ENCODE data around the gene ANGPTL7. TPM values are rescaled to one million over a fixed set of nuclear protein-coding genes. Genes with fewer than 3 reads are reported as not detected.

Gene ANGPTL7
- total RNA-seq, 1 donor from 2014 or later: 1.0 TPM

Other genes starting within 250 kb of the ANGPTL7 start
- gene TARDBP, start 176.7 kb upstream of the ANGPTL7 start, total RNA-seq: 117 TPM
- not detected for gene MASP2, start 142.1 kb upstream of the ANGPTL7 start, total RNA-seq
- 48.9 TPM for gene SRM, start 129.3 kb upstream of the ANGPTL7 start, total RNA-seq
- 20.4 TPM for gene EXOSC10, start 89.5 kb upstream of the ANGPTL7 start, total RNA-seq
- gene MTOR, start 73.2 kb downstream of the ANGPTL7 start, total RNA-seq: 30.7 TPM
- 11.8 TPM for gene UBIAD1, start 83.8 kb downstream of the ANGPTL7 start, total RNA-seq